ENCODE results near the gene TPRN.

TPRN gene

GRCh38 chr9:137200311-137201204, at the start of gene TPRN:
TSS of gene TPRN (minus strand) at chr9:137200741. CDS start at chr9:137200711, 30 bp downstream.
- intact Hi-C loops (cut with DNase I; ENCODE audit: low total_unique reads) = no loop called here

GRCh38 chr9:137247916-137248175, 47.3 kb upstream of the TPRN start:
- peaks cover 0 to 10% (median 8%) of the 10 kb centered on the region in 4 donors for H3K4me1 ChIP-seq
- H3K27me3 ChIP-seq = peaks cover 0 to 30% of the 10 kb centered on the region in 2 donors
- no peak for DNase-seq
- no peak overlapping the region for H3K27ac ChIP-seq
- H3K4me3 ChIP-seq = no peak overlapping the region
- intact Hi-C loops (cut with DNase I; ENCODE audit: low total_unique reads) = no loop called here
- no peaks in the 10 kb centered on the region for H3K9me3 ChIP-seq
- peaks cover 2 to 11% (median 11%) of the 10 kb centered on the region in 3 donors for H3K36me3 ChIP-seq
- no peak for TF ChIP-seq CTCF (IDR thresholded peaks at IDR 0.05)

More at GRCh38 chr9:137200311-137201204, at the start of gene TPRN:
- H3K27me3 ChIP-seq = no peaks in the 10 kb centered on the region
- H3K9me3 ChIP-seq = no peaks in the 10 kb centered on the region
- peak in 1 of 2 experiments; percentile 16 for TF ChIP-seq CTCF (IDR thresholded peaks at IDR 0.05)
- H3K36me3 ChIP-seq = no peaks in the 10 kb centered on the region
- H3K4me3 ChIP-seq = peak within 1 kb of the TSS; percentile 57 to 62
- peak; percentile 100 for DNase-seq
- peak within 1 kb of the TSS; percentile 73 to 86 for H3K27ac ChIP-seq
- peaks cover 4 to 77% (median 55%) of the 10 kb centered on the region in 4 donors for H3K4me1 ChIP-seq

- no peak for DNase-seq
- Histone ChIP-seq H3K27me3 (peaks cover 0 to 25% of the 10 kb centered on the region in 2 donors), H3K4me3 (no peak overlapping the region), H3K9me3 (no peaks in the 10 kb centered on the region), H3K27ac (no peak overlapping the region), H3K36me3 (peaks cover 7 to 17% (median 17%) of the 10 kb centered on the region in 3 donors), H3K4me1 (peaks cover 0 to 16% (median 13%) of the 10 kb centered on the region in 4 donors)
- TF ChIP-seq CTCF (IDR thresholded peaks at IDR 0.05) = no peak
- intact Hi-C loops (cut with DNase I; ENCODE audit: low total_unique reads) = no loop called here
Measured at GRCh38 chr9:137247135-137247915, 46.8 kb upstream of the TPRN start.

GRCh38 chr9:137245450-137246421, 45.2 kb upstream of the TPRN start:
- no peak for TF ChIP-seq CTCF (IDR thresholded peaks at IDR 0.05)
- intact Hi-C loops (cut with DNase I; ENCODE audit: low total_unique reads) = no loop called here
- no peak overlapping the region for H3K27ac ChIP-seq
- no peaks in the 10 kb centered on the region for H3K9me3 ChIP-seq
- peaks cover 0 to 22% (median 19%) of the 10 kb centered on the region in 4 donors for H3K4me1 ChIP-seq
- H3K36me3 ChIP-seq = peaks cover 8 to 23% (median 21%) of the 10 kb centered on the region in 3 donors
- DNase-seq = no peak
- peaks cover 0 to 9% of the 10 kb centered on the region in 2 donors for H3K27me3 ChIP-seq
- no peak overlapping the region for H3K4me3 ChIP-seq
